Measurements from ENCODE around the gene GRIN2A. TPM values are rescaled to one million over a fixed set of nuclear protein-coding genes. Genes with fewer than 3 reads are reported as not detected.

The GRIN2A gene
- total RNA-seq, 4 donors from 2014 or later = 0.13 to 1.2 (median 0.30) TPM

- no peak for ATAC-seq (ENCODE audit: low FRiP score)
- no peak for TF ChIP-seq CTCF (IDR thresholded peaks at IDR 0.05)
- no peak for DNase-seq (ENCODE audit: low spot score)
Measured at GRCh38 chr16:10083301-10083700, 98.9 kb downstream of the GRIN2A start.

GRCh38 chr16:10081201-10081940 lies 100.9 kb downstream of the GRIN2A start:
- no peak for TF ChIP-seq CTCF (IDR thresholded peaks at IDR 0.05)
- no peak for ATAC-seq (ENCODE audit: low FRiP score)

DNA sequence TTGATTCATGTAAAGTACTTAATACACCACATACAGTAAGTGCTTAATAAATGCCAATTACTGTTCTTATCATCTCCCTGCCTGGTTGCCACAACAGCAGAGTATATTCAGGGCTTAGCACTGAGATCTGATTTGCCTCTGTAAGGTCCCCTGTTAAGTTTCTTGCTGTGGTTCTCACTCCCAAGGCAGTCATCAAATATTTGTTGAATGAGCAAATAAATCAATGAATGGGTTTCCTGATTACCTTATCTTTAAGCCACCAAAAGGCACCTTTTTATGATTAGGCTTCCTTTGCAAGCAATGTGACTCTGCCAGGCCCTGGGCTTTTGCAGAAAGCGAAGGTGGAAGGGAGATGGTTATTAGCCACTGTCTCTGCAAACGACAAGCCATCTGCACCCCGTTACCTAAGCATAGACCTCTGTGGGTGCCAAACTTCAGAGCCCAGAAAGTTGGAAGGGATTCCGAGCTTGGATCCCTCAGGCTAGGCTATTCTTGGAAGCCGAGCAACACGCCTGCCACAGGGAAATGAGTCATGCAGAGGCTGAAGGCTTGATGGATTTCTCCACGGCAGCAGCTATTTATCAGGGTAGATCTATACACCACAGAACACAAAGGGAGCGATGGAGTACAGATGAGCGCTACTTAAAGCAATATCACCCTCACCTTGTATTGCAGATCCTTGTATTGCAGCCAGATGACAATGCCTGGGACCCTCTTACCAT lies 102.0 kb downstream of the GRIN2A start:
- ATAC-seq (ENCODE audit: low FRiP score) (peak; percentile 88), DNase-seq (ENCODE audit: low spot score) (no peak)

More at GRCh38 chr16:10081201-10081940, 100.9 kb downstream of the GRIN2A start:
- DNase-seq (ENCODE audit: low spot score) = no peak

GRCh38 chr16:10078541-10078949 lies 103.7 kb downstream of the GRIN2A start:
- ATAC-seq (ENCODE audit: low FRiP score) (no peak), DNase-seq (ENCODE audit: low spot score) (no peak)
- TF ChIP-seq CTCF (IDR thresholded peaks at IDR 0.05) = no peak

More for the DNA sequence above, 102.0 kb downstream of the GRIN2A start:
- no peak for TF ChIP-seq CTCF (IDR thresholded peaks at IDR 0.05)

DNA sequence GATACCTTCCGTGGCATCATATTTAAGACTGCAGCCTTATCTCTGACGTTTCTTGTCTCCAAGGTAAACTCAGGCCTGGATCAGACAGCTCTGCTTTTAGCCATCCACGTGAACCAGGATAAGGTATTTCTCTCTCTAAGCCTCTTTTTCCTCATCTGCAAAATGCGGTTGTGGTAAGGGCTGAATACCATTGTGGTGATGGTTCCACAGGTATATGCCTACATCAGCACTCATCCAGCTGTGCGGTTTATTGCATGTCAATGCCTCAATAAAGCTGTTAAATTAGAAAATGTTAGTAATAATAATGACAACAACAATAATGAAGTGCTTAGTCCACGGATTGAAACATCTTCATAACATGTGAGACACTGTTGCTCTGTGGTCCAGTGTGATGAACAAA lies 104.4 kb downstream of the GRIN2A start:
- DNase-seq (ENCODE audit: low spot score) (no peak), ATAC-seq (ENCODE audit: low FRiP score) (no peak)
- TF ChIP-seq CTCF (IDR thresholded peaks at IDR 0.05) = no peak

DNA sequence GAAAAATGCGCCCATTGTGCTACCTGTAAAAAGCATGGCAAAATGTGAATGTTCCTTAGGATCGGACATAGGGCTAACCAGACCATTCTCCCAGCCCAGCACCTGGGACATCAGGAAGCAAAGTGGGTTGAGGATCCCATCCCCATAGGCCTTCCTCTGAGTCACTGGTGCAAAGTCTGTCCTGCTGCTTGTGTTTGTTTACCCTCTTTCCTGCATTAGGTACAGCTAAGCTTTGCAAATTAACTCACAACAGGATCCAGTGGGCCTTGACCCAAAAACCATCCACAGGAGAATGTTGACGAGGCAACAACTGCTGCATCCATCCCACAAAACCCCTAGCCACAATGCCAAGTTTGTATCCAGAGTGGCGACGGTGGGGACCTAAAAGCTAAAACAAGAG lies 106.2 kb downstream of the GRIN2A start:
- no peak for ATAC-seq (ENCODE audit: low FRiP score)
- DNase-seq (ENCODE audit: low spot score) = no peak
- TF ChIP-seq CTCF (IDR thresholded peaks at IDR 0.05) = no peak

Data from omental fat pad (tissue), 4 donors.